ENCODE data around the gene EXOC2.

- TF ChIP-seq, protein P1, sequence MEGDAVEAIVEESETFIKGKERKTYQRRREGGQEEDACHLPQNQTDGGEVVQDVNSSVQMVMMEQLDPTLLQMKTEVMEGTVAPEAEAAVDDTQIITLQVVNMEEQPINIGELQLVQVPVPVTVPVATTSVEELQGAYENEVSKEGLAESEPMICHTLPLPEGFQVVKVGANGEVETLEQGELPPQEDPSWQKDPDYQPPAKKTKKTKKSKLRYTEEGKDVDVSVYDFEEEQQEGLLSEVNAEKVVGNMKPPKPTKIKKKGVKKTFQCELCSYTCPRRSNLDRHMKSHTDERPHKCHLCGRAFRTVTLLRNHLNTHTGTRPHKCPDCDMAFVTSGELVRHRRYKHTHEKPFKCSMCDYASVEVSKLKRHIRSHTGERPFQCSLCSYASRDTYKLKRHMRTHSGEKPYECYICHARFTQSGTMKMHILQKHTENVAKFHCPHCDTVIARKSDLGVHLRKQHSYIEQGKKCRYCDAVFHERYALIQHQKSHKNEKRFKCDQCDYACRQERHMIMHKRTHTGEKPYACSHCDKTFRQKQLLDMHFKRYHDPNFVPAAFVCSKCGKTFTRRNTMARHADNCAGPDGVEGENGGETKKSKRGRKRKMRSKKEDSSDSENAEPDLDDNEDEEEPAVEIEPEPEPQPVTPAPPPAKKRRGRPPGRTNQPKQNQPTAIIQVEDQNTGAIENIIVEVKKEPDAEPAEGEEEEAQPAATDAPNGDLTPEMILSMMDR (IDR thresholded peaks at IDR 0.05), result no peak
- no peak for TF ChIP-seq POLR2A (IDR thresholded peaks at IDR 0.05)
Measured at GRCh38 chr6:707576-708236, 14.8 kb upstream of the EXOC2 start.

All from Peyer's patch (tissue), 4 donors.